Fibroblast of lung (primary cell): ENCODE results near the gene ATOSB. TPM values are rescaled to one million over a fixed set of nuclear protein-coding genes. Genes with fewer than 3 reads are reported as not detected.

Experiments used
- DNase-seq, 2 donors: peaks; one replicate each; pipeline versions ENCODE4 v3.0.0 to v3.0.0-alpha.2; 2010; ENCODE audit warnings: low read depth in 2 of 2
- H2AFZ ChIP-seq: 2 replicates; pipeline ENCODE4 v1.5.1; 2012; ENCODE audit warnings: low read length, control low read depth, inconsistent platforms
- H3K27ac ChIP-seq: 2 replicates; pipeline ENCODE4 v1.5.1; 2011; ENCODE audit warnings: low read length, control low read depth; ENCODE audit not compliant: insufficient read depth
- H3K27me3 ChIP-seq: 2 replicates; pipeline ENCODE4 v1.5.1; 2011; ENCODE audit warnings: mild to moderate bottlenecking, low read length; ENCODE audit not compliant: control insufficient read depth, insufficient read depth
- H3K36me3 ChIP-seq: 2 replicates; pipeline ENCODE4 v1.5.1; 2011; ENCODE audit warnings: low read length; ENCODE audit not compliant: control insufficient read depth, insufficient read depth
- H3K4me1 ChIP-seq: 2 replicates; pipeline ENCODE4 v1.5.1; 2011; ENCODE audit warnings: low read length; ENCODE audit not compliant: control insufficient read depth, insufficient read depth; ENCODE audit errors: extremely low read depth
- H3K4me2 ChIP-seq: 2 replicates; pipeline ENCODE4 v1.5.1; 2011; ENCODE audit warnings: low read length, control low read depth; ENCODE audit not compliant: insufficient read depth; ENCODE audit errors: extremely low read depth
- H3K4me3 ChIP-seq, 4 experiments: fragments of 200-600 bp in 1 of 4; sonication (generic) in 1 of 4; replicated peaks in 1 of 4; 2 replicates each; pipeline ENCODE4 v1.5.1; 2011 to 2016; ENCODE audit warnings: low read length in 4 of 4, low read depth in 3 of 4, mild to moderate bottlenecking in 3 of 4, control low read depth in 2 of 4, inconsistent platforms in 1 of 4, mixed read lengths in 1 of 4; ENCODE audit not compliant: insufficient read depth in 1 of 4; ENCODE audit errors: control extremely low read depth in 1 of 4
- H3K79me2 ChIP-seq: 2 replicates; pipeline ENCODE4 v1.5.1; 2012; ENCODE audit warnings: mild to moderate bottlenecking, low read length, inconsistent platforms; ENCODE audit not compliant: control insufficient read depth, insufficient read depth
- H3K9ac ChIP-seq: 2 replicates; pipeline ENCODE4 v1.5.1; 2011; ENCODE audit warnings: mild to moderate bottlenecking, low read length, control low read depth; ENCODE audit not compliant: insufficient read depth
- H3K9me3 ChIP-seq: 2 replicates; pipeline ENCODE4 v1.5.1; 2012; ENCODE audit warnings: low read depth, low read length; ENCODE audit not compliant: control insufficient read depth, insufficient read depth
- H4K20me1 ChIP-seq: 2 replicates; pipeline ENCODE4 v1.5.1; 2011; ENCODE audit warnings: low read length; ENCODE audit not compliant: control insufficient read depth, insufficient read depth; ENCODE audit errors: extremely low read depth
- CTCF ChIP-seq, 2 donors: IDR thresholded peaks in 1 of 2; conservative IDR thresholded peaks in 1 of 2; 1 replicate in 1 of 2; 2 replicates in 1 of 2; pipeline ENCODE4 v1.5.1; 2011 to 2012; ENCODE audit warnings: low read length in 2 of 2, control low read depth in 1 of 2, inconsistent platforms in 1 of 2, low read depth in 1 of 2, mild to moderate bottlenecking in 1 of 2
- EZH2 ChIP-seq: IDR thresholded peaks from 2 replicates; pipeline ENCODE4 v1.5.1; 2012; ENCODE audit warnings: low read length, control low read depth, mild to moderate bottlenecking; ENCODE audit errors: missing control alignments
- polyA plus RNA-seq, 2 donors: library from polyadenylated mRNA; depleted of rRNA in 1 of 2; stranded (reverse) in 1 of 2; unstranded in 1 of 2; fragments of >200 nt; gene quantifications; 2 replicates each; pipeline ENCODE4 v1.2.1, GENCODE V29; 2011 to 2012; ENCODE audit warnings: missing spikeins in 1 of 2
- total RNA-seq: library from RNA; depleted of rRNA; stranded (reverse); fragments of >200 nt; gene quantifications from 2 replicates; pipeline ENCODE4 v1.2.1, GENCODE V29; 2014

Gene ATOSB
- total and polyA plus RNA-seq, 2 donors (not counting 1 experiment from before 2014, with no cell fraction given), result 18.2 to 24.5 TPM

DNA sequence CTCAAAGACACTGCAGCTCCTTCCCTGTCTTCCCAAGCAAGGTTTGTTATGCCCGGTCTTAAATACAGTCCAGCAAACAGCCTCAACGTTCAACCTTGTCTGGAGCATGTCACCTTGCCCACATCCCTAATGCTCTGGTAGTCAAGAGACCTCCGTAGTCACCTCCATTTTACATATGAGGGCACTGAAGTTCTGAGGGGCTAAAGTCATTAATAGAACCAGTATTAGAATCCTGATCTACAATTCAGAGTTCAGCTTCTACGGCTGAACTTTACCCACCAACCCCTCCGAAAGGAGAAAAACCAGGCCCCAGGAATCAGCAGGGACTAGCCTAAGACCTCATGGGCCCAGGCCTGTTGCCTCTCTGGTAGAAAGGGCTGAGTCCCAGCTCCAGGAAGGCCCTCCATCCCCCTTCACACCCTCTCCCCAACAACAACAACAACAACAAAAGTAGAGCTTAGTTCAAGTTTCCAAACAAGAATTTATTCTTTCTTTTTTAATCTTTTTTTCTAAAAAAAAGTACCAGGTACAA lies 11.9 kb downstream of the ATOSB start:
- Histone ChIP-seq H3K9ac (peak overlapping the region; percentile 59), H2AFZ (no peak overlapping the region), H3K27ac (peak overlapping the region; percentile 93), H3K4me2 (peak overlapping the region; percentile 81), H4K20me1 (no peaks in the 10 kb centered on the region), H3K79me2 (peaks cover 17% of the 10 kb centered on the region), H3K27me3 (no peaks in the 10 kb centered on the region), H3K4me3 (peak overlapping the region in 2 of 4 experiments; percentile 92 to 96), H3K9me3 (no peaks in the 10 kb centered on the region), H3K36me3 (peaks cover 21% of the 10 kb centered on the region), H3K4me1 (peaks cover 8% of the 10 kb centered on the region)
- TF ChIP-seq EZH2 (no peak), CTCF (conservative IDR thresholded peaks at IDR 0.05 in 1 of 2, IDR thresholded peaks at IDR 0.05 in 1 of 2; ENCODE audit: low read depth in 1 of 2, low read length in 2 of 2) (no peak)
- no peak for DNase-seq

DNA sequence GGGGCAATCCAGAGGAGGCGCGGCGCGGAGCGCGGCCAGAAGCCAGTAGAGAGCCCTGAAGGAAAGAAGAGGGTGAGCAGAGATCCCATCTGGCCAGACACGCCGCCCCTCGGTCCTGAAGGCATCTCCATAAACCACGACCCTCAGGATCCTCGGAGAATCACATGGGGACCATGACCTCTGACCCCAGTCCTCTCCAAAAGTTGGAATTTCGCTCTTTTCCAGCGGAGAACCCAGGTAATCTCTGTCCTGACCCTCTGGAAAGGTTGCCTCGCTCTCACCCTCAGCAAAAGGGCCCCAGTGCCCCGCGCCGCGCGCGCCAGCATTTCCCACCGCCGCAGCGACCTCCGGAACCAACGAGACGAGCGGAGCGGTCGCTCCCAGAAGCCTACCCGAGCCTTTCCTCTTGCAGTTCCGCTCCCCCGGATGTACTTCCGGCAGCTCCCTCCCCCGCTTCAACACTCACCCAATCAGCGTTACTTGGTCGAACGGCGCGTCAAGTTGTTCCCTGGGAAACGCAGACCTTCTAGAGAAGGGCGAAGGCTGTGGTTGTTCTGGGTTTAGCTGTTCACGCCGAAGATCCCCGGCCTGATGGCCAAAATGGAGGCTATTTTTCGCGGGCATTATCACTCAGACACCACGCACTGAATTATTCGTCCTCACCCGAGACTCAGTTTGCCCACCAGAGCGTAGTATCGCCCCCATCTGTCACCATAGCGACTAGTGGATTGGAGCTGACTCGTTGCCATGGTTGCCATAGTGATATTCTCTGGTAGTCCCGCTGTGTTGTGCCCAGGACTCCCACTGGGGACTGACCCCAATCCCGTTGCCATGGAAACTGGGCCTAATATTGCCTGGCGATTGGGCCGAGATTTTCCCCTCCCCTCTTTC lies 12.6 kb downstream of the ATOSB start, which contains the start of gene STOML2:
STOML2 (minus strand) TSS at position 363 of the 891 bp plus-strand sequence; CDS start at position 326, 37 bp downstream.
- peak within 1 kb of the TSS; percentile 82 for H3K4me2 ChIP-seq
- TF ChIP-seq CTCF (conservative IDR thresholded peaks at IDR 0.05 in 1 of 2, IDR thresholded peaks at IDR 0.05 in 1 of 2; ENCODE audit: low read depth in 1 of 2, low read length in 2 of 2) (no peak), EZH2 (no peak)
- H3K79me2 ChIP-seq, result peaks cover 15% of the 10 kb centered on the region
- peaks cover 21% of the 10 kb centered on the region for H3K36me3 ChIP-seq
- H3K4me3 ChIP-seq, result peak within 1 kb of the TSS; percentile 43 to 96 (median 82)
- peak within 1 kb of the TSS; percentile 59 for H3K9ac ChIP-seq
- no peaks in the 10 kb centered on the region for H3K27me3 ChIP-seq
- H3K9me3 ChIP-seq, result no peaks in the 10 kb centered on the region
- H3K4me1 ChIP-seq, result peaks cover 8% of the 10 kb centered on the region
- peak within 1 kb of the TSS; percentile 93 for H3K27ac ChIP-seq
- H2AFZ ChIP-seq, result peak within 1 kb of the TSS; percentile 61
- DNase-seq, result peak; percentile 97
- H4K20me1 ChIP-seq, result no peaks in the 10 kb centered on the region

DNA sequence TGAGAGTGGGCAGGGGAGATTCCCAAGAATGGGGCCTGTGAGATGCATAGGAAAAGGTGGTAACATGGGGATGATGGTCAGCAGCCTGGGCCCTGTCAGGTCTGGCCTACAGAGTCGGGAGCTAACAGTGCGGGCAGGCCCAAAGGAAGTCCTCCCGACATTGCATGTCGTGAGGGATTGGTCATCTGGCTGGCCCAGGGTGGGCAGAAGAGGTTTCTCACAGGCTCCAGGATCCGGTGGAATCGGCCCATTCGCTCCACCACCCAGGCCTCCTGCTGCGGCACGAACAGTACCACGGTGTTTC lies 13.2 kb downstream of the ATOSB start:
- no peak for TF ChIP-seq EZH2
- TF ChIP-seq CTCF (conservative IDR thresholded peaks at IDR 0.05 in 1 of 2, IDR thresholded peaks at IDR 0.05 in 1 of 2; ENCODE audit: low read depth in 1 of 2, low read length in 2 of 2), result no peak
- Histone ChIP-seq H3K9ac (peak overlapping the region; percentile 59), H3K27ac (peak overlapping the region; percentile 93), H3K27me3 (no peaks in the 10 kb centered on the region), H4K20me1 (no peaks in the 10 kb centered on the region), H3K79me2 (peaks cover 15% of the 10 kb centered on the region), H3K36me3 (peaks cover 21% of the 10 kb centered on the region), H3K9me3 (no peaks in the 10 kb centered on the region), H3K4me3 (peak overlapping the region; percentile 43 to 96 (median 82)), H2AFZ (peak overlapping the region; percentile 15), H3K4me2 (peak overlapping the region; percentile 82), H3K4me1 (peaks cover 8% of the 10 kb centered on the region)
- peak in 1 of 2 donors; percentile 28 for DNase-seq
